H9 (cell line): ENCODE measurements around the gene POFUT1. TPM values are rescaled to one million over a fixed set of nuclear protein-coding genes. Genes with fewer than 3 reads are reported as not detected.

Experiments used
- DNase-seq: peaks from one replicate; pipeline ENCODE4 v3.0.0-alpha.2; 2017
- H2AFZ ChIP-seq: one replicate; pipeline ENCODE4 v1.6.1; 2013; ENCODE audit warnings: mild to moderate bottlenecking, low read length, control low read depth, moderate library complexity
- H2AK5ac ChIP-seq: 2 replicates; pipeline ENCODE4 v1.6.1; 2013; ENCODE audit warnings: low read length, control low read depth, mixed read lengths; ENCODE audit not compliant: insufficient read length
- H2BK120ac ChIP-seq: one replicate; pipeline ENCODE4 v1.6.1; 2013; ENCODE audit warnings: low read depth, mild to moderate bottlenecking, low read length, control low read depth, inconsistent platforms; ENCODE audit not compliant: poor library complexity, severe bottlenecking
- H2BK12ac ChIP-seq: 2 replicates; pipeline ENCODE4 v1.6.1; 2013; ENCODE audit warnings: low read length, control low read depth, mixed read lengths, low read depth; ENCODE audit not compliant: insufficient read length
- H2BK15ac ChIP-seq: 2 replicates; pipeline ENCODE4 v1.6.1; 2013; ENCODE audit warnings: low read depth, low read length, control low read depth
- H2BK20ac ChIP-seq: one replicate; pipeline ENCODE4 v1.6.1; 2013; ENCODE audit warnings: low read depth, mild to moderate bottlenecking, low read length, control low read depth, inconsistent platforms; ENCODE audit not compliant: poor library complexity, severe bottlenecking
- H2BK5ac ChIP-seq: 2 replicates; pipeline ENCODE4 v1.6.1; 2013; ENCODE audit warnings: low read length, control low read depth, mixed read lengths; ENCODE audit not compliant: insufficient read length
- H3K14ac ChIP-seq: 2 replicates; pipeline ENCODE4 v1.6.1; 2013; ENCODE audit warnings: low read length, control low read depth; ENCODE audit not compliant: insufficient read depth
- H3K18ac ChIP-seq: 2 replicates; pipeline ENCODE4 v1.6.1; 2013; ENCODE audit warnings: low read depth, mild to moderate bottlenecking, mixed read lengths, low read length, control low read depth; ENCODE audit not compliant: insufficient read length
- H3K23ac ChIP-seq: 2 replicates; pipeline ENCODE4 v1.6.1; 2013; ENCODE audit warnings: low read length, control low read depth, mixed read lengths, low read depth; ENCODE audit not compliant: insufficient read length
- H3K23me2 ChIP-seq: 2 replicates; pipeline ENCODE4 v1.6.1; 2013; ENCODE audit warnings: low read depth, mild to moderate bottlenecking, mixed read lengths, low read length, control low read depth; ENCODE audit not compliant: insufficient read length, poor library complexity, severe bottlenecking
- H3K27ac ChIP-seq: 2 replicates; pipeline ENCODE4 v1.5.1; 2013; ENCODE audit warnings: low read length, control low read depth, mixed read lengths, low read depth; ENCODE audit not compliant: insufficient read length
- H3K27me3 ChIP-seq: 2 replicates; pipeline ENCODE4 v1.6.1; 2013; ENCODE audit warnings: low read length, control low read depth, inconsistent platforms; ENCODE audit not compliant: insufficient read depth
- H3K4ac ChIP-seq: 2 replicates; pipeline ENCODE4 v1.6.1; 2013; ENCODE audit warnings: low read depth, mild to moderate bottlenecking, control low read depth, inconsistent platforms, low read length, moderate library complexity
- H3K4me1 ChIP-seq: 2 replicates; pipeline ENCODE4 v1.6.1; 2013; ENCODE audit warnings: low read length, control low read depth, inconsistent platforms; ENCODE audit not compliant: insufficient read depth
- H3K4me2 ChIP-seq: 2 replicates; pipeline ENCODE4 v1.6.1; 2013; ENCODE audit warnings: low read length, control low read depth, mixed read lengths; ENCODE audit not compliant: insufficient read length, insufficient read depth
- H3K56ac ChIP-seq: 2 replicates; pipeline ENCODE4 v1.6.1; 2013; ENCODE audit warnings: low read depth, mild to moderate bottlenecking, mixed read lengths, low read length, control low read depth; ENCODE audit not compliant: insufficient read length
- H3K79me1 ChIP-seq: 2 replicates; pipeline ENCODE4 v1.6.1; 2013; ENCODE audit warnings: low read depth, mild to moderate bottlenecking, moderate library complexity, low read length, control low read depth, inconsistent platforms; ENCODE audit not compliant: insufficient read depth, poor library complexity, severe bottlenecking
- H3K79me2 ChIP-seq: 2 replicates; pipeline ENCODE4 v1.6.1; 2013; ENCODE audit warnings: low read length, control low read depth, inconsistent platforms; ENCODE audit not compliant: insufficient read depth
- H3K9ac ChIP-seq: 2 replicates; pipeline ENCODE4 v1.6.1; 2013; ENCODE audit warnings: low read length, control low read depth, mixed read lengths; ENCODE audit not compliant: insufficient read length; ENCODE audit errors: extremely low read depth
- H3K9me3 ChIP-seq: one replicate; pipeline ENCODE4 v1.6.1; 2013; ENCODE audit warnings: low read depth, low read length, inconsistent platforms; ENCODE audit not compliant: control insufficient read depth
- H3T11ph ChIP-seq: one replicate; pipeline ENCODE4 v1.6.1; 2013; ENCODE audit warnings: mild to moderate bottlenecking, low read length, control low read depth, inconsistent platforms
- H4K20me1 ChIP-seq: one replicate; pipeline ENCODE4 v1.6.1; 2013; ENCODE audit not compliant: control insufficient read depth, insufficient read length, insufficient read depth
- H4K5ac ChIP-seq: 2 replicates; pipeline ENCODE4 v1.6.1; 2013; ENCODE audit warnings: low read depth, mild to moderate bottlenecking, mixed read lengths, low read length, control low read depth; ENCODE audit not compliant: insufficient read length
- H4K8ac ChIP-seq: replicated peaks from 2 replicates; pipeline ENCODE4 v1.6.1; 2013; ENCODE audit warnings: low read length, control low read depth, mixed read lengths, low read depth; ENCODE audit not compliant: insufficient read length
- H4K91ac ChIP-seq: 2 replicates; pipeline ENCODE4 v1.6.1; 2013; ENCODE audit warnings: low read depth, mild to moderate bottlenecking, moderate library complexity, mixed read lengths, low read length, control low read depth; ENCODE audit not compliant: insufficient read length
- H3K27ac Mint-ChIP-seq, 3 experiments: 2 replicates in 2 of 3; 3 replicates in 1 of 3; pipeline ENCODE4 v1.8.0; 2020 to 2021; ENCODE audit warnings: mixed read lengths in 3 of 3, mild to moderate bottlenecking in 1 of 3, moderate library complexity in 1 of 3
- H3K27me3 Mint-ChIP-seq: 2 replicates; pipeline ENCODE4 v1.8.0; 2021; ENCODE audit warnings: low read depth, mild to moderate bottlenecking, moderate library complexity, mixed read lengths
- H3K36me3 Mint-ChIP-seq, 3 experiments: 2 replicates in 2 of 3; 3 replicates in 1 of 3; pipeline ENCODE4 v1.8.0; 2020 to 2021; ENCODE audit warnings: low read depth in 3 of 3, mixed read lengths in 3 of 3; ENCODE audit not compliant: insufficient read depth in 1 of 3
- H3K4me1 Mint-ChIP-seq, 2 experiments: 2 replicates each; pipeline ENCODE4 v1.8.0; 2020; ENCODE audit warnings: mixed read lengths in 2 of 2
- H3K4me3 Mint-ChIP-seq, 2 experiments: 2 replicates in 1 of 2; 3 replicates in 1 of 2; pipeline ENCODE4 v1.8.0; 2020 to 2021; ENCODE audit warnings: mild to moderate bottlenecking in 2 of 2, mixed read lengths in 2 of 2, moderate library complexity in 1 of 2
- H3K9me3 Mint-ChIP-seq, 2 experiments: 2 replicates in 1 of 2; 3 replicates in 1 of 2; pipeline ENCODE4 v1.8.0; 2020; ENCODE audit warnings: mild to moderate bottlenecking in 2 of 2, mixed read lengths in 2 of 2, moderate library complexity in 1 of 2
- WGBS: extraction: QIAGEN DNeasy Blood & Tissue Kit; methylation state at CpG from one replicate; pipeline ENCODE4 v1.1.7; 2013; ENCODE audit warnings: missing lambda C conversion rate, low lambda C conversion rate, mixed read lengths; ENCODE audit not compliant: insufficient read length; ENCODE audit errors: extremely low coverage; 5-methylcytosine and 5-hydroxymethylcytosine counted together
- total RNA-seq: library from RNA; stranded (reverse); gene quantifications from 2 replicates; pipeline ENCODE4 v1.2.1, GENCODE V29; 2021
- TF ChIP-seq, protein P1 (sequence below): fragments of 200-600 bp; sonication (generic); conservative IDR thresholded peaks from 3 replicates; pipeline ENCODE4 v1.8.0; 2021; ENCODE audit warnings: antibody characterized with exemption, mild to moderate bottlenecking

The POFUT1 gene
- total RNA-seq, 1 experiment from 2014 or later: 41.2 TPM

DNA sequence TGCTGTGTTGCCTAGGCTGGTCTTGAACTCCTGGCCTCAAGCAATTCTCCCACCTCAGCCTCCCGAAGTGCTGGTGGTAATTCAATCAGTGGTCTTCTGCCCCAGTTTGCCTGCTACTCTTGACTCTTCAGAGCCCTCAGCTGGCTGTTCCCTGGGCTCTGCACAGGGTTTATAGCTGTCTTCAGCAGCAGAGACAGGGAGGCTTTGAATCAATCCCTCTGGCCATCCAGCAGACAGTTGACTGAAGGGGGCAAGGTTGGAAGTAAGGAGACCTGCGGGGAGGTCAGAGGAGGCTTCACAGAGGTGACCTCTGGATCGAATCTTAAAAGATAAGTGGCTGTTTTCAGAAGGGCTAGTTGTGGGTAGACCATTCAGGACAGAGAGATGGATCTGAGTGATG is 43.8 kb downstream of the POFUT1 start:
- H3K79me1 ChIP-seq: no peaks in the 10 kb centered on the region
- Mint-ChIP-seq H3K4me3 (no peak overlapping the region), H3K27ac (no peak overlapping the region), H3K4me1 (no peaks in the 10 kb centered on the region; a peak in 1 of 4 replicates), H3K27me3 (peaks cover 19% of the 10 kb centered on the region), H3K9me3 (no peaks in the 10 kb centered on the region), H3K36me3 (no peaks in the 10 kb centered on the region)
- H3K27ac ChIP-seq: no peak overlapping the region
- no peaks in the 10 kb centered on the region for H3K27me3 ChIP-seq
- H4K8ac ChIP-seq: no peak overlapping the region
- H4K91ac ChIP-seq: no peak overlapping the region
- no peak overlapping the region for H3K9ac ChIP-seq
- no peak overlapping the region for H3K56ac ChIP-seq
- DNase-seq: no peak
- no peak overlapping the region for H2BK120ac ChIP-seq
- H2AK5ac ChIP-seq: no peak overlapping the region
- H3K9me3 ChIP-seq: no peaks in the 10 kb centered on the region
- no peak overlapping the region for H2BK12ac ChIP-seq
- H3K4ac ChIP-seq: no peak overlapping the region
- no peaks in the 10 kb centered on the region for H3K4me1 ChIP-seq
- no peak overlapping the region for H2BK15ac ChIP-seq
- H4K20me1 ChIP-seq: no peaks in the 10 kb centered on the region
- H4K5ac ChIP-seq: no peak overlapping the region
- H2BK20ac ChIP-seq: no peak overlapping the region
- H3K79me2 ChIP-seq: no peaks in the 10 kb centered on the region
- TF ChIP-seq, protein P1, sequence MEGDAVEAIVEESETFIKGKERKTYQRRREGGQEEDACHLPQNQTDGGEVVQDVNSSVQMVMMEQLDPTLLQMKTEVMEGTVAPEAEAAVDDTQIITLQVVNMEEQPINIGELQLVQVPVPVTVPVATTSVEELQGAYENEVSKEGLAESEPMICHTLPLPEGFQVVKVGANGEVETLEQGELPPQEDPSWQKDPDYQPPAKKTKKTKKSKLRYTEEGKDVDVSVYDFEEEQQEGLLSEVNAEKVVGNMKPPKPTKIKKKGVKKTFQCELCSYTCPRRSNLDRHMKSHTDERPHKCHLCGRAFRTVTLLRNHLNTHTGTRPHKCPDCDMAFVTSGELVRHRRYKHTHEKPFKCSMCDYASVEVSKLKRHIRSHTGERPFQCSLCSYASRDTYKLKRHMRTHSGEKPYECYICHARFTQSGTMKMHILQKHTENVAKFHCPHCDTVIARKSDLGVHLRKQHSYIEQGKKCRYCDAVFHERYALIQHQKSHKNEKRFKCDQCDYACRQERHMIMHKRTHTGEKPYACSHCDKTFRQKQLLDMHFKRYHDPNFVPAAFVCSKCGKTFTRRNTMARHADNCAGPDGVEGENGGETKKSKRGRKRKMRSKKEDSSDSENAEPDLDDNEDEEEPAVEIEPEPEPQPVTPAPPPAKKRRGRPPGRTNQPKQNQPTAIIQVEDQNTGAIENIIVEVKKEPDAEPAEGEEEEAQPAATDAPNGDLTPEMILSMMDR: no peak
- H3K18ac ChIP-seq: no peak overlapping the region
- no peaks in the 10 kb centered on the region for H3K23me2 ChIP-seq
- H2AFZ ChIP-seq: no peak overlapping the region
- H2BK5ac ChIP-seq: no peak overlapping the region
- WGBS: no CpG with 5 or more reads among the region's 3 CpGs
- H3K4me2 ChIP-seq: no peak overlapping the region
- peak overlapping the region; percentile 54; the same call in 1 of the 2 replicates for H3K14ac ChIP-seq
- H3K23ac ChIP-seq: no peak overlapping the region
- H3T11ph ChIP-seq: no peak overlapping the region
